Gastrocnemius medialis (tissue), 4 donors: ENCODE results near the gene WBP11.

Experiments
- POLR2A ChIP-seq, 2 donors: fragments of 450-650 bp; IDR thresholded peaks; one replicate each; pipeline ENCODE4 v1.6.1; 2017; ENCODE audit warnings: antibody characterized with exemption in 2 of 2, mild to moderate bottlenecking in 2 of 2, moderate library complexity in 2 of 2
- TF ChIP-seq, protein P1 (sequence below), 5 experiments: fragments of 450-650 bp in 3 of 5; fragments of 200-600 bp in 2 of 5; sonication (generic) in 2 of 5; IDR thresholded peaks in 4 of 5; conservative IDR thresholded peaks in 1 of 5; 1 replicate in 4 of 5; 2 replicates in 1 of 5; pipeline ENCODE4 v1.5.1; 2016 to 2019; ENCODE audit warnings: antibody characterized with exemption in 5 of 5, mild to moderate bottlenecking in 3 of 5, moderate library complexity in 3 of 5

DNA sequence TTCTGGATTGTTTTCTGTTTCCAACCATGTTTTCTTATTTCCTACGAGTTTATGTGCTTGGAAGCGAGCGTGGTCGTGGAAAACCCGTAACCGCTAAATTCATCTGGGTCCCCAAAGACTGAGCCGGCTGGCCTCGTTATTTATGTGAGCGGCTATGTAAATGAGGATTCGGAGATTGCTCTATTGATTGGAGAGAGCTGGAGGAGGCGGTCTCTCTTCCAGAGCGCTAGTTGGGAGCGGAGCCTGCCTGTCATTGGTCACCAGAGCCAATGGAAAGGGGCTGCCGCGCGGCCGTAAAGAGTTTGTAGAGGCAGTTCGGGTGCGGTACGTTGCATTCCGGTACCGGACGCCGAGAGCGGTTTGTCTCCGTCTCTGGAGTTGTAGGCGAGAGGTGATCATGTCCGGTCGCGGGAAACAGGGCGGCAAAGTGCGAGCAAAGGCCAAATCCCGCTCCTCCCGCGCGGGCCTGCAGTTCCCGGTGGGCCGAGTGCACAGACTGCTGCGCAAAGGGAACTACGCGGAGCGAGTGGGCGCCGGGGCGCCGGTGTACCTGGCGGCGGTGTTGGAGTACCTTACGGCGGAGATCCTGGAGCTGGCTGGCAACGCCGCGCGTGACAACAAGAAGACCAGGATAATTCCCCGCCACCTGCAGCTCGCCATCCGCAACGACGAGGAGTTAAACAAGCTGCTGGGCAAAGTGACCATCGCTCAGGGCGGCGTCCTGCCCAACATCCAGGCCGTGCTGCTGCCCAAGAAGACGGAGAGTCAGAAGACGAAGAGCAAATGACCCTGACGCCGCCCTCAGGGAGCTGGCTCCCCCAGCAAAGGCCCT, 29.0 kb downstream of the WBP11 start:
- TF ChIP-seq, protein P1, sequence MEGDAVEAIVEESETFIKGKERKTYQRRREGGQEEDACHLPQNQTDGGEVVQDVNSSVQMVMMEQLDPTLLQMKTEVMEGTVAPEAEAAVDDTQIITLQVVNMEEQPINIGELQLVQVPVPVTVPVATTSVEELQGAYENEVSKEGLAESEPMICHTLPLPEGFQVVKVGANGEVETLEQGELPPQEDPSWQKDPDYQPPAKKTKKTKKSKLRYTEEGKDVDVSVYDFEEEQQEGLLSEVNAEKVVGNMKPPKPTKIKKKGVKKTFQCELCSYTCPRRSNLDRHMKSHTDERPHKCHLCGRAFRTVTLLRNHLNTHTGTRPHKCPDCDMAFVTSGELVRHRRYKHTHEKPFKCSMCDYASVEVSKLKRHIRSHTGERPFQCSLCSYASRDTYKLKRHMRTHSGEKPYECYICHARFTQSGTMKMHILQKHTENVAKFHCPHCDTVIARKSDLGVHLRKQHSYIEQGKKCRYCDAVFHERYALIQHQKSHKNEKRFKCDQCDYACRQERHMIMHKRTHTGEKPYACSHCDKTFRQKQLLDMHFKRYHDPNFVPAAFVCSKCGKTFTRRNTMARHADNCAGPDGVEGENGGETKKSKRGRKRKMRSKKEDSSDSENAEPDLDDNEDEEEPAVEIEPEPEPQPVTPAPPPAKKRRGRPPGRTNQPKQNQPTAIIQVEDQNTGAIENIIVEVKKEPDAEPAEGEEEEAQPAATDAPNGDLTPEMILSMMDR (IDR thresholded peaks at IDR 0.05 in 4 of 5, conservative IDR thresholded peaks at IDR 0.05 in 1 of 5): peak in 3 of 5 experiments; percentile 4 to 20 (median 8)
- peak; percentile 89 to 91 for TF ChIP-seq POLR2A (IDR thresholded peaks at IDR 0.05)
